Activated naive CD8-positive, alpha-beta T cell (primary cell): ENCODE data around the gene SEMA7A.
"Not testable (repeated sequence)": the region's sequence is repeated elsewhere in the genome, so short reads cannot be mapped to it uniquely, and the experiment has no call there.

ENCODE experiments used
- H3K27ac Mint-ChIP-seq: one replicate; pipeline ENCODE4 v1.8.0; 2021; ENCODE audit warnings: mixed read lengths
- H3K27me3 Mint-ChIP-seq: one replicate; pipeline ENCODE4 v1.8.0; 2021; ENCODE audit warnings: mixed read lengths
- H3K36me3 Mint-ChIP-seq: one replicate; pipeline ENCODE4 v1.8.0; 2021; ENCODE audit warnings: mixed read lengths
- H3K4me1 Mint-ChIP-seq: one replicate; pipeline ENCODE4 v1.8.0; 2021; ENCODE audit warnings: low read depth, mixed read lengths
- H3K4me3 Mint-ChIP-seq: one replicate; pipeline ENCODE4 v1.8.0; 2021; ENCODE audit warnings: mild to moderate bottlenecking, mixed read lengths
- H3K9me3 Mint-ChIP-seq: one replicate; pipeline ENCODE4 v1.8.0; 2021; ENCODE audit warnings: low read depth, mixed read lengths

SEMA7A gene

GRCh38 chr15:74433592-74434262 lies at the start of gene SEMA7A:
Gene SEMA7A, minus strand, starts transcription at chr15:74433958. Its CDS starts 40 bp downstream, at chr15:74433918.
- Mint-ChIP-seq H3K9me3 (no peaks in the 10 kb centered on the region), H3K36me3 (peaks cover 10% of the 10 kb centered on the region), H3K27me3 (no peaks in the 10 kb centered on the region), H3K4me1 (peaks cover 56% of the 10 kb centered on the region), H3K27ac (peak within 1 kb of the TSS; percentile 83), H3K4me3 (peak within 1 kb of the TSS; percentile 94)

GRCh38 chr15:74482661-74483060 lies 48.9 kb upstream of the SEMA7A start:
- no peaks in the 10 kb centered on the region for H3K9me3 Mint-ChIP-seq
- H3K27ac Mint-ChIP-seq, result no peak overlapping the region
- peaks cover 6% of the 10 kb centered on the region for H3K36me3 Mint-ChIP-seq
- no peaks in the 10 kb centered on the region for H3K27me3 Mint-ChIP-seq
- no peak overlapping the region for H3K4me3 Mint-ChIP-seq
- peaks cover 2% of the 10 kb centered on the region for H3K4me1 Mint-ChIP-seq

GRCh38 chr15:74480364-74480763 lies 46.6 kb upstream of the SEMA7A start:
- peaks cover 14% of the 10 kb centered on the region for H3K36me3 Mint-ChIP-seq
- H3K4me1 Mint-ChIP-seq, H3K27ac Mint-ChIP-seq, H3K4me3 Mint-ChIP-seq, H3K9me3 Mint-ChIP-seq, H3K27me3 Mint-ChIP-seq: not testable (repeated sequence)

GRCh38 chr15:74471621-74472020 lies 37.9 kb upstream of the SEMA7A start:
- H3K4me3 Mint-ChIP-seq, H3K4me1 Mint-ChIP-seq, H3K27ac Mint-ChIP-seq, H3K9me3 Mint-ChIP-seq, H3K36me3 Mint-ChIP-seq, H3K27me3 Mint-ChIP-seq: not testable (repeated sequence)

- no peak overlapping the region for H3K4me3 Mint-ChIP-seq
- H3K4me1 Mint-ChIP-seq, result no peaks in the 10 kb centered on the region
- no peaks in the 10 kb centered on the region for H3K9me3 Mint-ChIP-seq
- peaks cover 3% of the 10 kb centered on the region for H3K36me3 Mint-ChIP-seq
- H3K27ac Mint-ChIP-seq, result no peak overlapping the region
- no peaks in the 10 kb centered on the region for H3K27me3 Mint-ChIP-seq
These were observed 37.1 kb upstream of the SEMA7A start for GRCh38 chr15:74470631-74471395.

GRCh38 chr15:74468341-74469032 lies 34.7 kb upstream of the SEMA7A start:
- Mint-ChIP-seq H3K27ac (no peak overlapping the region), H3K9me3 (no peaks in the 10 kb centered on the region), H3K4me1 (peaks cover 14% of the 10 kb centered on the region), H3K27me3 (no peaks in the 10 kb centered on the region), H3K36me3 (peaks cover 6% of the 10 kb centered on the region), H3K4me3 (no peak overlapping the region)

GRCh38 chr15:74466570-74466969 lies 32.8 kb upstream of the SEMA7A start:
- H3K4me1 Mint-ChIP-seq, result peaks cover 29% of the 10 kb centered on the region
- H3K36me3 Mint-ChIP-seq, result peaks cover 2% of the 10 kb centered on the region
- no peaks in the 10 kb centered on the region for H3K27me3 Mint-ChIP-seq
- no peaks in the 10 kb centered on the region for H3K9me3 Mint-ChIP-seq
- H3K4me3 Mint-ChIP-seq, result no peak overlapping the region
- no peak overlapping the region for H3K27ac Mint-ChIP-seq

GRCh38 chr15:74464897-74465296 lies 31.1 kb upstream of the SEMA7A start:
- Mint-ChIP-seq H3K27me3 (no peaks in the 10 kb centered on the region), H3K36me3 (peaks cover 2% of the 10 kb centered on the region), H3K4me3 (no peak overlapping the region), H3K9me3 (no peaks in the 10 kb centered on the region), H3K4me1 (peaks cover 37% of the 10 kb centered on the region), H3K27ac (no peak overlapping the region)

- Mint-ChIP-seq H3K36me3 (peaks cover 2% of the 10 kb centered on the region), H3K27me3 (no peaks in the 10 kb centered on the region), H3K4me3 (no peak overlapping the region), H3K9me3 (no peaks in the 10 kb centered on the region), H3K4me1 (peaks cover 37% of the 10 kb centered on the region), H3K27ac (no peak overlapping the region)
These were observed 30.5 kb upstream of the SEMA7A start for GRCh38 chr15:74464216-74464615.

- Mint-ChIP-seq H3K27me3 (no peaks in the 10 kb centered on the region), H3K27ac (no peak overlapping the region), H3K4me3 (no peak overlapping the region), H3K9me3 (no peaks in the 10 kb centered on the region), H3K4me1 (peaks cover 41% of the 10 kb centered on the region), H3K36me3 (peaks cover 2% of the 10 kb centered on the region)
These were observed 29.9 kb upstream of the SEMA7A start for GRCh38 chr15:74463634-74464033.

GRCh38 chr15:74461847-74462511 lies 28.2 kb upstream of the SEMA7A start:
- H3K27ac Mint-ChIP-seq, result peak overlapping the region; percentile 96
- peaks cover 4% of the 10 kb centered on the region for H3K36me3 Mint-ChIP-seq
- H3K9me3 Mint-ChIP-seq, result no peaks in the 10 kb centered on the region
- peaks cover 45% of the 10 kb centered on the region for H3K4me1 Mint-ChIP-seq
- no peaks in the 10 kb centered on the region for H3K27me3 Mint-ChIP-seq
- peak overlapping the region; percentile 97 for H3K4me3 Mint-ChIP-seq

GRCh38 chr15:74460871-74461846 lies 27.4 kb upstream of the SEMA7A start, which contains the start of gene UBL7:
Gene UBL7, minus strand, starts transcription at chr15:74461160. Its CDS starts 2,293 bp downstream, at chr15:74458867.
- Mint-ChIP-seq H3K4me1 (peaks cover 49% of the 10 kb centered on the region), H3K4me3 (peak within 1 kb of the TSS; percentile 97), H3K36me3 (peaks cover 7% of the 10 kb centered on the region), H3K27me3 (no peaks in the 10 kb centered on the region), H3K27ac (peak within 1 kb of the TSS; percentile 96), H3K9me3 (no peaks in the 10 kb centered on the region)

- Mint-ChIP-seq H3K27ac (peak overlapping the region; percentile 96), H3K27me3 (no peaks in the 10 kb centered on the region), H3K4me1 (peaks cover 48% of the 10 kb centered on the region), H3K4me3 (peak overlapping the region; percentile 97), H3K9me3 (no peaks in the 10 kb centered on the region), H3K36me3 (peaks cover 7% of the 10 kb centered on the region)
These were observed 26.5 kb upstream of the SEMA7A start for GRCh38 chr15:74460298-74460697.

GRCh38 chr15:74459798-74460197 lies 26.0 kb upstream of the SEMA7A start:
- not testable (repeated sequence) for H3K27ac Mint-ChIP-seq, H3K36me3 Mint-ChIP-seq, H3K27me3 Mint-ChIP-seq, H3K9me3 Mint-ChIP-seq
- Mint-ChIP-seq H3K4me1 (peaks cover 49% of the 10 kb centered on the region), H3K4me3 (peak overlapping the region; percentile 97)
